ENCODE data around the gene SDCBP2. TPM values are rescaled to one million over a fixed set of nuclear protein-coding genes. Genes with fewer than 3 reads are reported as not detected.

The SDCBP2 gene
- total and polyA plus RNA-seq, 2 of the 8 experiments (the other 6 are each of a cell fraction or from before 2014, with no cell fraction given): 4.2 to 6.7 TPM

DNA sequence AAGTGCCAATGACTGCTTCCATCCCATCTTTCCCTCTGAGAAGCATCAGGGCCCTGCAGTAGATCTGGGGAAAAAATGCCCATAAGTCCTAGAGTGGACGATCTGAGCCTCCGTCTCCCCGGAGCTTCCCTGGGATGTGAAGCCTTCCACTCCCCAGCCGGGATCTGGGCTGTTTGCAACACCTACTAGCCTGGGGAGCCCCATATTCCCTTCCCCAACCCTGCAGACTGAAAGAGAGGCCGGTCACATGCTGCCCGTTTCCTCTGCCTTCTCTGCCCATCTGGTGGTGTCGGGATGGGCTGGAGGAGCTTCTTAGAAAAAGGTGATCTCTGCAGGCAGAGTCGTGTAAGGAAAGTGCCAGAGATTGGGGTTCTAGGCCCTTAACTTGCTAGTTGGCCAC lies 61.8 kb downstream of the SDCBP2 start:
- Histone ChIP-seq H3K4me3 (ENCODE audit: extremely low read depth in 1 of 4, insufficient read depth in 2 of 4, low read depth in 3 of 4, low read length in 4 of 4) (peak overlapping the region; percentile 55 to 88 (median 72)), H3K27me3 (replicated peaks in 1 of 4; ENCODE audit: control insufficient read depth in 3 of 4, extremely low read depth in 1 of 4, insufficient read depth in 3 of 4, low read length in 3 of 4) (peaks cover 0 to 1% (median 0%) of the 10 kb centered on the region in 4 experiments; a peak in 2 of 7 replicates), H3K36me3 (ENCODE audit: control insufficient read depth in 2 of 4, insufficient read depth in 4 of 4, low read length in 3 of 4) (no peaks in the 10 kb centered on the region), H2BK15ac (ENCODE audit: low read length) (no peak overlapping the region), H3K56ac (replicated peaks; ENCODE audit: insufficient read length, low read depth, low read length) (no peak overlapping the region), H2BK20ac (ENCODE audit: low read length) (no peak overlapping the region), H3K9me3 (ENCODE audit: insufficient read depth in 2 of 2, low read depth in 1 of 2, low read length in 1 of 2) (no peaks in the 10 kb centered on the region), H3K23ac (ENCODE audit: insufficient read length) (no peak overlapping the region), H2BK120ac (replicated peaks; ENCODE audit: low read depth, low read length) (no peak overlapping the region), H2BK12ac (ENCODE audit: low read depth, low read length) (no peak overlapping the region), H2AK5ac (ENCODE audit: low read depth, low read length) (no peak overlapping the region), H3K27ac (ENCODE audit: low read depth, low read length) (no peak overlapping the region), H3K18ac (ENCODE audit: extremely low read depth, low read length) (no peak overlapping the region), H2BK5ac (ENCODE audit: low read depth, low read length) (no peak overlapping the region), H4K91ac (replicated peaks; ENCODE audit: insufficient read length, low read length) (no peak overlapping the region), H3K23me2 (ENCODE audit: low read depth, low read length) (peaks cover 4% of the 10 kb centered on the region; the same call in 1 of the 2 replicates), H4K8ac (ENCODE audit: extremely low read depth, insufficient read depth, low read length) (peak overlapping the region; percentile 7; the same call in 1 of the 2 replicates), H3K4me1 (replicated peaks in 1 of 4; ENCODE audit: control insufficient read depth in 3 of 4, insufficient read depth in 4 of 4, low read length in 3 of 4) (peaks cover 0 to 13% (median 1%) of the 10 kb centered on the region in 4 experiments; a peak in 4 of 7 replicates), H4K5ac (ENCODE audit: insufficient read length, low read depth, low read length) (no peak overlapping the region), H2AFZ (ENCODE audit: low read length) (peak overlapping the region; percentile 80), H3K79me1 (ENCODE audit: low read depth, low read length) (no peaks in the 10 kb centered on the region), H3K79me2 (ENCODE audit: control insufficient read depth in 1 of 2, insufficient read depth in 2 of 2, low read length in 2 of 2) (no peaks in the 10 kb centered on the region), H3K4me2 (ENCODE audit: insufficient read depth in 1 of 2, low read depth in 2 of 2, low read length in 2 of 2) (peak overlapping the region; percentile 71 to 92), H3K9ac (replicated peaks in 1 of 4; ENCODE audit: extremely low read depth in 1 of 4, low read depth in 3 of 4, low read length in 3 of 4) (no peak overlapping the region; a peak in 1 of 7 replicates), H3K14ac (ENCODE audit: insufficient read length) (no peak overlapping the region), H4K20me1 (replicated peaks in 1 of 2; ENCODE audit: control insufficient read depth in 1 of 2, insufficient read depth in 2 of 2, low read length in 2 of 2) (no peaks in the 10 kb centered on the region), H3K4ac (replicated peaks; ENCODE audit: insufficient read length, low read depth, low read length) (no peak overlapping the region)
- ChIA-PET CTCF (ENCODE audit: partially characterized antibody) (interaction anchor here (0.6 to 1.2 kb wide), 6 partner anchors 8 to 177 kb away, joined by 3 to 4 read pairs (median 3); no protein-coding TSS in a partner anchor), POLR2A (ENCODE audit: partially characterized antibody) (interaction anchor here (1.0 to 1.3 kb wide), 2 partner anchors 43 to 59 kb away, joined by 3 to 5 read pairs; no protein-coding TSS in a partner anchor)
- DNase-seq (ENCODE audit: low read depth in 1 of 2, low spot score in 2 of 2): peak in 1 of 2 experiments; percentile 58
- 45% methylated on average over 8 of the region's 8 CpGs; no CpG with 5 or more reads in 1 of the 2 experiments for WGBS, 2 experiments (ENCODE audit: extremely low coverage in 1 of 2, insufficient coverage in 1 of 2, insufficient read length in 1 of 2, insufficient replicate concordance in 2 of 2, low coverage in 1 of 2, low lambda C conversion rate in 2 of 2, missing lambda C conversion rate in 1 of 2)
- no peak for FAIRE-seq
- peak; percentile 15 for TF ChIP-seq ASH2L (IDR thresholded peaks at IDR 0.05; ENCODE audit: low read length)
- TF ChIP-seq TAF1 (IDR thresholded peaks at IDR 0.05; ENCODE audit: low read depth, low read length): 0 out of 2 replicates have a peak, but pooled peaks have one; percentile 21
- TF ChIP-seq YY1 (IDR thresholded peaks at IDR 0.05; ENCODE audit: low read depth, low read length): no peak

Data from H1 (cell line).